Naive B cell (primary cell): Measurements from ENCODE around the gene ANO10. TPM values are rescaled to one million over a fixed set of nuclear protein-coding genes. Genes with fewer than 3 reads are reported as not detected.

Experiments used
- ATAC-seq, 2 donors: fragments of 150-1000 bp; cut with Tn5 transposase; 2 replicates each; pipeline ENCODE4 v1.10.0; 2021; ENCODE audit warnings: low read depth in 2 of 2, mild to moderate bottlenecking in 2 of 2, moderate library complexity in 2 of 2
- DNase-seq: peaks from one replicate; pipeline ENCODE4 v3.0.0; 2022
- H3K27ac Mint-ChIP-seq, 6 donors: one replicate each; pipeline ENCODE4 v1.8.0; 2020 to 2022; ENCODE audit warnings: mild to moderate bottlenecking in 6 of 6, mixed read lengths in 6 of 6, moderate library complexity in 5 of 6, inconsistent platforms in 2 of 6
- H3K27me3 Mint-ChIP-seq, 3 donors: one replicate each; pipeline ENCODE4 v1.8.0; 2021 to 2022; ENCODE audit warnings: mixed read lengths in 3 of 3, mild to moderate bottlenecking in 1 of 3
- H3K36me3 Mint-ChIP-seq, 2 donors: one replicate each; pipeline ENCODE4 v1.8.0; 2020 to 2022; ENCODE audit warnings: mixed read lengths in 2 of 2, inconsistent platforms in 1 of 2, mild to moderate bottlenecking in 1 of 2
- H3K4me1 Mint-ChIP-seq, 3 donors: one replicate each; pipeline ENCODE4 v1.8.0; 2020 to 2022; ENCODE audit warnings: mixed read lengths in 3 of 3, inconsistent platforms in 1 of 3, mild to moderate bottlenecking in 1 of 3, moderate library complexity in 1 of 3
- H3K4me3 Mint-ChIP-seq, 8 donors: one replicate each; pipeline ENCODE4 v1.8.0; 2020 to 2022; ENCODE audit warnings: mild to moderate bottlenecking in 8 of 8, mixed read lengths in 8 of 8, moderate library complexity in 8 of 8, inconsistent platforms in 2 of 8
- H3K9me3 Mint-ChIP-seq, 7 donors: one replicate each; pipeline ENCODE4 v1.8.0; 2020 to 2022; ENCODE audit warnings: mixed read lengths in 7 of 7, mild to moderate bottlenecking in 5 of 7, inconsistent platforms in 2 of 7, moderate library complexity in 1 of 7
- polyA plus RNA-seq, 6 donors: library from polyadenylated mRNA; unstranded; fragments of 300-500 nt; fragmentation: Illumina TruSeq; gene quantifications; one replicate each; pipeline ENCODE4 v1.2.3, GENCODE V29; 2021; ENCODE audit warnings: low read depth in 6 of 6

ANO10 gene
- polyA plus RNA-seq, 6 donors from 2014 or later: 2.9 to 5.1 (median 3.8) TPM

GRCh38 chr3:43316783-43317460 lies 304.9 kb downstream of the ANO10 start:
- Mint-ChIP-seq H3K9me3 (peaks cover 0 to 5% (median 0%) of the 10 kb centered on the region in 7 donors), H3K27ac (peak overlapping the region in 4 of 6 donors; percentile 25 to 95 (median 83)), H3K4me3 (no peak overlapping the region), H3K36me3 (peaks cover 10 to 20% of the 10 kb centered on the region in 2 donors), H3K27me3 (no peaks in the 10 kb centered on the region), H3K4me1 (peaks cover 39 to 68% (median 64%) of the 10 kb centered on the region in 3 donors)
- ATAC-seq (no peak), DNase-seq (no peak)

Other genes starting within 250 kb of the ANO10 start
- gene ABHD5, start 68.9 kb upstream of the ANO10 start, polyA plus RNA-seq: 10 to 100 TPM in 1 of 6 donors, 1 to 10 TPM in 5; 2.9 to 11.4 (median 5.8) TPM